Smooth muscle cell of trachea (primary cell): Measurements from ENCODE around the gene RHEBL1. TPM values are rescaled to one million over a fixed set of nuclear protein-coding genes. Genes with fewer than 3 reads are reported as not detected.

Source experiments
- total RNA-seq: library from RNA; depleted of rRNA; stranded (reverse); fragments of >200 nt; gene quantifications from 2 replicates; pipeline ENCODE4 v1.2.1, GENCODE V29; 2014

RHEBL1 gene, protein sequence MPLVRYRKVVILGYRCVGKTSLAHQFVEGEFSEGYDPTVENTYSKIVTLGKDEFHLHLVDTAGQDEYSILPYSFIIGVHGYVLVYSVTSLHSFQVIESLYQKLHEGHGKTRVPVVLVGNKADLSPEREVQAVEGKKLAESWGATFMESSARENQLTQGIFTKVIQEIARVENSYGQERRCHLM
- 0.15 TPM in 1 of 2 replicates, not detected in the other for total RNA-seq

DNA sequence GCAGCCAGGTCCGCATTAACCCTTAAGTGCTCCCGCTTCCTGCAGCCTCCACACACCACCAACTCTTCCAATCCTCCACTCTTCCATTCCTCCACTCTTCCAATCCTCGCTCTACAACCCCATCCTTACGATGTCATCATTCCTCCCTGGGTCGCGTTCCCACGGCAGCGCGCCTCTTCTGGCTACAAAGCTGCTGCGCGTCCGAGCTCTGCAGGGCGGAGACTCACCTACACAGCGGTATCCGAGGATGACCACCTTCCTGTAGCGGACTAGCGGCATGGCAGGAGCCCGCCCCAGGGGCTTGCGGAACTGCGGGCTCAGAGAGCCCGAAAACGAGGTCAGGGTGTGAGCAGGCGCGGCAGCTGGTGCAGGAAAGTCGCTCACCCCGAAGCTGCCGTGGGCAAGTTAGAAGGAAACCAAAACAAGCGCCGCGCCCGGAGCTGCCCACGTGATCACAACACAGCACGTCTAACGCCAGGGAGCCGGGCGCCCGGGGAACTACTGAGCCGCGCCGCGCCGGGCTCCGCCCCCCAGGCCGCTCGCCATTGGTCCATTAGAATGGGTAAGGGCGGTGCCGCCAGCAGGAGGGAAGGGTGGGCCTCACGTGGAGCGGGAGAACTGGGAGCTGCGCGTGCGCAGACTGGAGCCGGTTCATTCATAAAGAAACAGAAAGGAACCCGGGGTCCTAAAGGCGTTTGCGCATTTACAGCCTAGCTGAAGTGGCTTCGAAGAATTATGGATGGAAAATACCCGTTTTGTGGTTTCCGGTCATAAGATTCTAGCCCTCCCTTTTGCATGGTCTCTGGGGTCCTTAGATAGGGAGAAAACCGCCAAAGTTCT lies at the start of gene RHEBL1:
Gene RHEBL1, minus strand, starts transcription at position 473 of the 840 bp plus-strand sequence. Its CDS starts 194 bp downstream, at position 279.

DNA sequence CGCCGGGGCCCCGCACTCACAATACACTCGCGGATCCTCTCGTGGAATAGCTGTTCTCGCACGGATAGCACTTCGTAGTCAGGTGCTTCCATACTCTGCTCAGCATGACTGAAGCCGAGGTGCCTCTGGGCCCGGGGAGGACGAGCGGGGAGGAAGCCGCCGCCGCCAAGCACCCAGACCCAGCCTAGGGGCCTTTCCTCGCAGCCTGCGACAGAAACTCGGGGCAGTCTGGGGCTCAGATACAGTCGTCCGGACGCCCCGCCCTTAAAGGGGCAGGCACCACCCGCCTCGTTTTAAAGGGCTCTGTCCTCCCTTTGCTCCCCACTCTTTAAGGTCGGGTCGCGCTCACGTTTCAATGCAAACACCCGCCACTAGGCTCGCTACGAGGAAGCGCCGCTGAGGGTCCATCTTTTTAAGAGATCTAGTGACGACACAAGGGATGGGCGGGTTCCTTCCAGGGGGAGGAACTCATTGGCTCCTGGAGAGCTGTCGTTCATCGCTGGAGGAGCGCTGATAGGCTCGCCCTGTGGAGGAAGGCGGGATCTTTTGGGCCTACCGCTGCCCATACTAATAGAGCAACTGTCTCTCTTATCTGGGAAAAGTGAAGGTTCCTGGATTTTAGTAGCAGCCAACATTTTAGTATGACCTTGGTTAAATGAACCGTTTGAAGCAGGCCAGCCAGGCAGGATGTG lies 40.8 kb upstream of the RHEBL1 start, which contains the start of gene LMBR1L:
Gene LMBR1L, minus strand, starts transcription at position 384 of the 692 bp plus-strand sequence. Its CDS starts 292 bp downstream, at position 92.

DNA sequence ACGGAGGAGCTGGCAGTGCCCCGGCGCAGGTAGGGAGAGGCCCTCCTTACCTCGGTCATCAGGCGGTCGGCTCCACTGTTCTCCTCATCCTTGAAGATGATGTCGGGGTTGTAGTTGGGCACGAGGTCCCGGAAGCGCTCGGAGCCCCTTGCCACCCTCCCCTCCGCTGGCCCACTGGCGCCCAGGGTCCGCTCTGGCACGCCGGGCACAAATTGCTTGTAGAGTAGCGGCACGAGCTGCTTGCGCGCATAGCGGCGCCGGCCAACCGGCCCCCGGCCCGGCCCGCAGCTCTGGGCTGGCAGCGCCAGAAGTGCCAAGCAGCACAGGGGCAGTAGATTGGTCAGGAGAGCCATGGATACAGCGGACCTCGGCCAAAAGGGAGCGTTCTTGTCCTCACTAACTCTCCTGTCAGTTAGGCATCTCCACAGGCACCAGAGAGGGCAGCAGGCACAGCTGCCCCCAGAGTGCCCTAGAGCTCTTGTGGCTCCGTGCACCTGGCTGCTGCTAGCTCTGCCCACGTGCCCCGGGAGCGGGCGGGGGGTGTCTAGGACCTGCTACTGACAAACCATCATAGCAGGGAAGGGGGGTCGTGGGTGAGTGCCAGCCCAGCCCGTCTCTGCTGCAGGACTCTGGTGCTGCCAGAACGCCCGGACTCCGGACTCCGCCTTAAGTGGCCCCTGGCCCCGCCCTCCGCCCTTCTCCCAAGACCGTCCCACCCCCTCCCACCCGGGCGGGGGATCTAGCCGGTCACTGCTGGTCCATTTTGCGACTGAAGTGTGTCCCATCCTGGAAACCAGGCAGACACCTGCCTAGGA lies 24.6 kb upstream of the RHEBL1 start, which contains the start of gene DHH:
Gene DHH, minus strand, starts transcription at position 642 of the 815 bp plus-strand sequence. Its CDS starts 289 bp downstream, at position 353.

DNA sequence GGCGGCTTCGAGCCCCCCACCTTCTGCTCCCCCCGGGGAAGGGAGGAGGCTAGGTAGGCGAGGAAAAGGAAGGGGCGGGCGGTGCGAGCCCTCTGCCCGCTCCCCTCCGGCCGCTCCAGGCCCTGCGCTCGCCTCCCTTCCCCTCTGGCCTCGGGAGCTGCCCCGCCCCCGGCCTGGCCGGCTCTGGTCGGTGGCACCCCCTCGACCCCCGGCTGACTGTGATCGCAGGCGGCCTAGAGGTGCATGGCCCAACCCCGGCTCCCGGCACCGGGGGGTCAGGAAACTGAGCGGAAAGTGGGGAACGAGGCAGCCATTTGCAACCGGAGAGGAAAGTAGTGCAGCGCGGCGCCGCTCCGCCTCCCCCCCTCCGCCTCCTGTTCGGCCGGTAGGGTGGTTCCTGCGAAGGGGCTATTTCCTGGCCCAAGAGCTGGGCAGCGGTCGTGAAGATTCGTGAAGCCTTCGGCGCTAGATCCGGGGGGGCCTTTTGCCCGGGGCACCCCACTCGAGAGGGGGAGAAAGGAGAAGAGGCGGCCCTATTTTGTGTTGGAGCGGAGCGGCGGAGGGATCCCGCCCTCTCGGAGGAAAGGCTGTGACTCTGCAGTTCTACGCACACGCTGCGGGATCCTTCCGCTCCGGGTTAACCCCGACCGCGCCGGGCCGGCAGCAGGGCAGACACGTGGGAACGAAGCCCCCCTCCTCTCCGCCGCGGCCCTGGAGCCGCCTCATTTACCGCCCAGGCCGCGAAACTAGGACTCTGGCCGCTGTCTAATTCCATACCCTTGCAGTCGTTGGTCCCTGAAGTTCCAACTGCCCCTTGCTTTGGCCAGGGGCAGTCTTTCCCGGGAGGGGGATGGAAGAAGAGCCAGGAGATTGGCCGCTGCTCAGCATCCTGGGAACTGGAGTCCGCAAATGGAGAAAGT lies 9.3 kb downstream of the RHEBL1 start, which contains the start of gene KMT2D:
Gene KMT2D, minus strand, starts transcription at position 558 of the 920 bp plus-strand sequence. CDS start 5,470 bp downstream, outside the sequence.

DNA sequence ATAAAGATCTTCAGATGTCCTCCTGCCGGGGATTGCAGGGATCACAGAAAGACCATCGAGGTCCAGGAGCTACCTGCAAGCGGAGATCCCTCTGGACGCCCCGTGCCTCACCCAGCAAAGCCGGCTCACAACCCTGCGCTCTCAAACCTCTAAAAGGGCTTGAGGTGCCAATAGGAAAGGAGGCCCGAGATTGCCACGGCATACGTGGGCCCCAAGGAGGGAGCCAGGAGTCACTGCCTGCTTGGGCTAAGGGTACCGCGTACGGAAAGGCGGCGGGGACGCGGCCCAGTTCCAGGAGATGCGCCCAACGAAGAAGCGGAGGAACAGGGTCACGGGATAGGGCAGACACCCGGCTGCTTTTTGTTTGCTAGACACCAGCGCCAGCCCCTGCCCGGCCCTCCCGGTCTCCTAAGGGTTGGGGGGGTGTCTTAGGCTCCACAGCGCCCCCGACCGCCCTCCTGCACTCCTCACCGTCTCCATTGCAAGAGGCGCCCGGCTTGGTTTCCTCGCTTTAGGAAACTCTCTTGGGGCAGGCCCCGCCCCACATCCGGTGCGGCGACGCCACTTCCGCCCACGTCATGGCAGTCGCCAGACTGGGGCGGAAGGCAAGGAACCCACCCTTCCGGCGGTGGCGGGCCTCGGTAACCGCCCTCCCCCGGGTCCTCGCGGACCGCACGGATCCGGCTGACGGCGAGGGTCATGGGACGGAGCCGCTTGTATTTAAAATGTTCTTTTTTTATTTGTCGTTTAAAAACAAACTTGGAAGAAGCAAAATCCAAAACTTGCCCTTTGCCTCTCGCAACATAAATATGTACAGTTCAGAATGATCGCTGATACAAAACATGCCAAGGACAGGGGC lies 51.3 kb downstream of the RHEBL1 start, which contains the start of gene PRKAG1:
Gene PRKAG1, minus strand, starts transcription at position 516 of the 859 bp plus-strand sequence. Its CDS starts 36 bp downstream, at position 480.

Other genes starting within 250 kb of the RHEBL1 start
- gene DDX23, start 217.8 kb downstream of the RHEBL1 start, total RNA-seq = 77.6 and 78.5 TPM in 2 replicates
- gene RND1, start 204.1 kb downstream of the RHEBL1 start, total RNA-seq = under 0.01 and 0.33 TPM in 2 replicates
- gene FKBP11, start 144.5 kb downstream of the RHEBL1 start, total RNA-seq = 10.5 and 18.7 TPM in 2 replicates
- 37.1 and 45.2 TPM in 2 replicates for gene ARF3, start 112.5 kb downstream of the RHEBL1 start, total RNA-seq
- 0.83 TPM in 1 of 2 replicates, not detected in the other for gene WNT10B, start 98.2 kb downstream of the RHEBL1 start, total RNA-seq
- not detected in 2 replicates for gene WNT1, start 91.7 kb downstream of the RHEBL1 start, total RNA-seq
- 0.15 and 0.17 TPM in 2 replicates for gene DDN, start 70.6 kb downstream of the RHEBL1 start, total RNA-seq
- gene PRKAG1, start 51.2 kb downstream of the RHEBL1 start, total RNA-seq = 87.3 and 92.3 TPM in 2 replicates
- 35.7 and 51.5 TPM in 2 replicates for gene KMT2D, start 9.2 kb downstream of the RHEBL1 start, total RNA-seq
- under 0.01 and 0.17 TPM in 2 replicates for gene DHH, start 24.8 kb upstream of the RHEBL1 start, total RNA-seq
- gene LMBR1L, start 40.9 kb upstream of the RHEBL1 start, total RNA-seq = 53.2 and 88.0 TPM in 2 replicates
- 1,870 and 4,279 TPM in 2 replicates for gene TUBA1B, start 61.4 kb upstream of the RHEBL1 start, total RNA-seq
- 1,515 and 1,616 TPM in 2 replicates for gene TUBA1A, start 119.1 kb upstream of the RHEBL1 start, total RNA-seq
- gene TUBA1C, start 195.1 kb upstream of the RHEBL1 start, total RNA-seq = 476 and 565 TPM in 2 replicates
- 0.66 and 2.6 TPM in 2 replicates for gene PRPH, start 225.2 kb upstream of the RHEBL1 start, total RNA-seq